T-helper 1 cell treated with Interleukin-12 subunit alpha and Interleukin-12 subunit beta and Interleukin-4 antibody, amounts not matched to agents 30 ng/mL and 1 ng/mL, for 36 hours (primary cell): ENCODE results near the gene SMURF2. TPM values are rescaled to one million over a fixed set of nuclear protein-coding genes. Genes with fewer than 3 reads are reported as not detected.

Source experiments
- intact Hi-C: fragments of 100-400 bp; cut with micrococcal nuclease; formaldehyde crosslinking; loops from one replicate; pipeline ENCODE4 v1.15.1; 2024
- total RNA-seq: library from RNA; stranded (reverse); gene quantifications from 2 replicates; pipeline ENCODE4 v1.2.3, GENCODE V29; 2022

SMURF2 gene
- total RNA-seq, 1 donor from 2014 or later = 16.8 TPM

- intact Hi-C loops = loop anchor here (1.0 kb wide), 2 partner anchors 49 to 180 kb away; no protein-coding TSS in a partner anchor
Observed at GRCh38 chr17:64599827-64600226, 62.3 kb downstream of the SMURF2 start.

- intact Hi-C loops = loop anchor here (1.0 kb wide), 2 partner anchors 50 to 179 kb away; no protein-coding TSS in a partner anchor
Observed at GRCh38 chr17:64599187-64599676, 62.9 kb downstream of the SMURF2 start.

- intact Hi-C loops = loop anchor here (1.0 kb wide), 2 partner anchors 51 to 178 kb away; no protein-coding TSS in a partner anchor
Observed at GRCh38 chr17:64598672-64599071, 63.4 kb downstream of the SMURF2 start.

- intact Hi-C loops = no loop called here
Observed at GRCh38 chr17:64596988-64597387, 65.1 kb downstream of the SMURF2 start.

- intact Hi-C loops = no loop called here
Observed at GRCh38 chr17:64596439-64596838, 65.7 kb downstream of the SMURF2 start.

GRCh38 chr17:64591944-64592343 is 70.2 kb downstream of the SMURF2 start:
- intact Hi-C loops = no loop called here

- intact Hi-C loops = no loop called here
Observed at GRCh38 chr17:64585146-64585545, 77.0 kb downstream of the SMURF2 start.

GRCh38 chr17:64583038-64583437 is 79.1 kb downstream of the SMURF2 start:
- intact Hi-C loops = no loop called here

- intact Hi-C loops = no loop called here
Observed at GRCh38 chr17:64580384-64581315, 81.5 kb downstream of the SMURF2 start.

GRCh38 chr17:64579917-64580316 is 82.2 kb downstream of the SMURF2 start:
- intact Hi-C loops = loop anchor here (10.0 kb wide), 1 partner anchor 385 kb away; no protein-coding TSS in a partner anchor

- intact Hi-C loops = loop anchor here (10.0 kb wide), 1 partner anchor 388 kb away; no protein-coding TSS in a partner anchor
Observed at GRCh38 chr17:64577025-64577424, 85.1 kb downstream of the SMURF2 start.

GRCh38 chr17:64575431-64575830 is 86.7 kb downstream of the SMURF2 start:
- intact Hi-C loops = loop anchor here (10.0 kb wide), 1 partner anchor 389 kb away; no protein-coding TSS in a partner anchor

- intact Hi-C loops = loop anchor here (10.0 kb wide), 1 partner anchor 390 kb away; no protein-coding TSS in a partner anchor
Observed at GRCh38 chr17:64574646-64575045, 87.5 kb downstream of the SMURF2 start.

GRCh38 chr17:64573214-64573613 is 88.9 kb downstream of the SMURF2 start:
- intact Hi-C loops = loop anchor here (1.0 to 10.0 kb wide), 4 partner anchors 56 to 392 kb away; partner anchors contain the start of genes CEP95 and DDX5

- intact Hi-C loops = loop anchor here (1.0 to 10.0 kb wide), 4 partner anchors 56 to 392 kb away; partner anchors contain the start of genes CEP95 and DDX5
Observed at GRCh38 chr17:64572682-64573154, 89.4 kb downstream of the SMURF2 start.

- intact Hi-C loops = loop anchor here (2.0 to 10.0 kb wide), 3 partner anchors 57 to 393 kb away; no protein-coding TSS in a partner anchor
Observed at GRCh38 chr17:64571746-64572145, 90.4 kb downstream of the SMURF2 start.

- intact Hi-C loops = no loop called here
Observed at GRCh38 chr17:64565563-64565962, 96.5 kb downstream of the SMURF2 start.

GRCh38 chr17:64564098-64564497 is 98.0 kb downstream of the SMURF2 start:
- intact Hi-C loops = no loop called here

GRCh38 chr17:64555281-64555680 is 106.8 kb downstream of the SMURF2 start:
- intact Hi-C loops = no loop called here

- intact Hi-C loops = no loop called here
Observed at GRCh38 chr17:64554028-64554637, 108.0 kb downstream of the SMURF2 start.

GRCh38 chr17:64551461-64551860 is 110.6 kb downstream of the SMURF2 start:
- intact Hi-C loops = no loop called here
